HepG2 (cell line): ENCODE results near the gene ZDHHC16. TPM values are rescaled to one million over a fixed set of nuclear protein-coding genes. Genes with fewer than 3 reads are reported as not detected.

Experiments used
- BRCA1 ChIP-seq: sonication (generic); formaldehyde crosslinking; IDR thresholded peaks from 2 replicates; pipeline ENCODE4 v1.4.0; 2020; ENCODE audit warnings: missing genetic modification reagents
- DR1 ChIP-seq: sonication (generic); formaldehyde crosslinking; IDR thresholded peaks from 2 replicates; pipeline ENCODE4 v1.8.0; 2021; ENCODE audit warnings: mild to moderate bottlenecking, missing genetic modification reagents, inconsistent platforms
- FOXJ3 ChIP-seq: sonication (generic); formaldehyde crosslinking; IDR thresholded peaks from 2 replicates; pipeline ENCODE4 v1.4.0; 2020; ENCODE audit warnings: missing genetic modification reagents, mild to moderate bottlenecking, borderline replicate concordance
- MAFK ChIP-seq, 2 experiments: IDR thresholded peaks in 1 of 2; conservative IDR thresholded peaks in 1 of 2; 2 replicates each; pipeline ENCODE4 v1.6.1; 2011; ENCODE audit warnings: improper control_type of control experiment in 2 of 2, low read length in 2 of 2
- MBNL3 ChIP-seq: fragments of 250-450 bp; sonication (Bioruptor Pico); conservative IDR thresholded peaks from 2 replicates; pipeline ENCODE4 v1.8.0; 2022; ENCODE audit warnings: mild to moderate bottlenecking, inconsistent platforms
- MEIS2 ChIP-seq: sonication (generic); formaldehyde crosslinking; IDR thresholded peaks from 2 replicates; pipeline ENCODE4 v1.9.0; 2021; ENCODE audit warnings: mild to moderate bottlenecking, missing genetic modification reagents
- MIER3 ChIP-seq: IDR thresholded peaks from 2 replicates; pipeline ENCODE4 v1.6.1; 2016; ENCODE audit warnings: missing compliant biosample characterization, borderline replicate concordance
- MYC ChIP-seq: sonication (generic); formaldehyde crosslinking; IDR thresholded peaks from 2 replicates; pipeline ENCODE4 v1.9.0; 2021; ENCODE audit warnings: missing genetic modification reagents, borderline replicate concordance
- SSRP1 ChIP-seq: IDR thresholded peaks from 2 replicates; pipeline ENCODE4 v1.6.1; 2016; ENCODE audit warnings: control low read depth
- ZBTB38 ChIP-seq: sonication (generic); formaldehyde crosslinking; IDR thresholded peaks from 2 replicates; pipeline ENCODE4 v1.5.1; 2020; ENCODE audit warnings: mild to moderate bottlenecking, missing genetic modification reagents
- ZFP1 ChIP-seq: IDR thresholded peaks from 2 replicates; pipeline ENCODE4 v1.6.1; 2016
- ZNF431 ChIP-seq: sonication (generic); formaldehyde crosslinking; IDR thresholded peaks from 2 replicates; pipeline ENCODE4 v1.9.0; 2022; ENCODE audit warnings: missing genetic modification reagents, low read depth, mild to moderate bottlenecking, borderline replicate concordance
- ZNF451 ChIP-seq: sonication (generic); formaldehyde crosslinking; IDR thresholded peaks from 2 replicates; pipeline ENCODE4 v1.5.0; 2020; ENCODE audit warnings: mild to moderate bottlenecking, missing genetic modification reagents
- ZNF646 ChIP-seq: sonication (generic); formaldehyde crosslinking; IDR thresholded peaks from 2 replicates; pipeline ENCODE4 v1.9.0; 2021; ENCODE audit warnings: mild to moderate bottlenecking, missing genetic modification reagents
- ZNF672 ChIP-seq: sonication (generic); formaldehyde crosslinking; IDR thresholded peaks from 2 replicates; pipeline ENCODE4 v1.8.1; 2022; ENCODE audit warnings: missing genetic modification reagents
- ZSCAN20 ChIP-seq: sonication (generic); formaldehyde crosslinking; IDR thresholded peaks from 2 replicates; pipeline ENCODE4 v1.4.0; 2020; ENCODE audit warnings: missing genetic modification reagents, mild to moderate bottlenecking, borderline replicate concordance
- polyA plus RNA-seq, 8 experiments: library from polyadenylated mRNA; depleted of rRNA in 3 of 8; stranded (reverse) in 7 of 8; unstranded in 1 of 8; fragments of >200 nt; fragmentation: Illumina TruSeq in 4 of 8; extraction: Trizol in 4 of 8; gene quantifications; 2 replicates each; pipeline versions ENCODE4 v1.2.1 to v1.2.3, GENCODE V29; 2011 to 2016; ENCODE audit warnings: low read depth in 4 of 8, missing spikeins in 1 of 8, mixed read lengths in 1 of 8; ENCODE audit not compliant: insufficient read depth in 1 of 8
- total RNA-seq, 5 experiments: library from RNA; depleted of rRNA; stranded (reverse); fragments of >200 nt; fragmentation: Illumina TruSeq; extraction: Trizol; gene quantifications; 2 replicates each; pipeline ENCODE4 v1.2.3, GENCODE V29; 2016; ENCODE audit warnings: low read depth in 1 of 5
- TF ChIP-seq, protein P1 (sequence below): sonication (generic); formaldehyde crosslinking; IDR thresholded peaks from 2 replicates; pipeline ENCODE4 v1.4.0; 2020; ENCODE audit warnings: missing genetic modification reagents
- TF ChIP-seq, protein P2 (sequence below): IDR thresholded peaks from 2 replicates; pipeline ENCODE4 v1.6.1; 2016; ENCODE audit warnings: control low read depth

The ZDHHC16 gene
- total and polyA plus RNA-seq, 2 of the 13 experiments (the other 11 are each of a cell fraction or from before 2014, with no cell fraction given): 40.8 to 41.8 TPM

DNA sequence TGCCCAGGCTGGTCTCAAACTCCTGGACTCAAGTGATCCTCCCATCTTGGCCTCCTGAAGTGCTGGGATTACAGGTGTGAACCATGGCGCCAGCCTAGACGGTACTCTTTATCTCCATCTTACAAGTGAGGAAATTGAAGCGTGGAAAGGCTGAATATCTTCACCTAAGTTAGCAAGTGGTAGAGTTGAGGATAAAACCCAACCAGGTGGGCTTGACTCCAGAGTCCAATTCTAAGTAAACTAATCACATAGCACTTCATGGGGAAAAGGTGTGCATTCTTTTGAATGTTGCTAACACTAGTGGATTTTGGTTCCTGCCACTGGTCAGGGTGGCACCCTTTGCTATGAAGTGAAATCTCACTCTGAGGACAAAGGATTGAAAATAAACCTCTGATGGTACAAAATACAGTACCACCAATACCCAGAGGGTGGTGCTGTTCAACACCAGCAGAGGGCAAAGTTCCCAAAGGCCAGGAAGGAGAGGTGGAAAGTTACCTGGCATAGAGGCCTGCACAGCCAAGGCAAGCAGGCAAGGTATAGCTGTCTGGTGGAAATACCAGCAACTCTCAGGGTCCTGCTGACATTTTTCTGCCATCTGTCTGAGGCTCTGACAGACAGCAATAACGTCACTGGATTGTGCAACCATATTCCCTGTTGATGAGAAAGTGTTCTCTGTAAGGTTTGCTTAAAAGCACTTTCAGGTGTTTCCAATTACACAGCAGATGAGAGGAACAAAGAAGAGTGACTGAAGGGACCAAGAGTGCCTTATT lies 17.6 kb downstream of the ZDHHC16 start (continued):
- TF ChIP-seq DR1 (CRISPR knock-in tag) (no peak), ZSCAN20 (CRISPR knock-in tag) (no peak), ZNF672 (CRISPR knock-in tag) (no peak), BRCA1 (no peak), ZNF451 (CRISPR knock-in tag) (no peak), ZFP1 (CRISPR knock-in tag) (0 out of 2 replicates have a peak, but pooled peaks have one; percentile 35), FOXJ3 (CRISPR knock-in tag) (no peak), ZBTB38 (CRISPR knock-in tag) (no peak), MAFK (conservative IDR thresholded peaks at IDR 0.05 in 1 of 2, IDR thresholded peaks at IDR 0.05 in 1 of 2; ENCODE audit: low read length in 2 of 2) (no peak), MIER3 (CRISPR knock-in tag) (no peak), SSRP1 (CRISPR knock-in tag) (peak; percentile 68; the same call in 1 of the 2 replicates), ZNF646 (CRISPR knock-in tag) (no peak), MYC (CRISPR knock-in tag) (no peak), MEIS2 (CRISPR knock-in tag) (no peak), ZNF431 (no peak), MBNL3 (CRISPR knock-in tag) (no peak)
- TF ChIP-seq, protein P1, sequence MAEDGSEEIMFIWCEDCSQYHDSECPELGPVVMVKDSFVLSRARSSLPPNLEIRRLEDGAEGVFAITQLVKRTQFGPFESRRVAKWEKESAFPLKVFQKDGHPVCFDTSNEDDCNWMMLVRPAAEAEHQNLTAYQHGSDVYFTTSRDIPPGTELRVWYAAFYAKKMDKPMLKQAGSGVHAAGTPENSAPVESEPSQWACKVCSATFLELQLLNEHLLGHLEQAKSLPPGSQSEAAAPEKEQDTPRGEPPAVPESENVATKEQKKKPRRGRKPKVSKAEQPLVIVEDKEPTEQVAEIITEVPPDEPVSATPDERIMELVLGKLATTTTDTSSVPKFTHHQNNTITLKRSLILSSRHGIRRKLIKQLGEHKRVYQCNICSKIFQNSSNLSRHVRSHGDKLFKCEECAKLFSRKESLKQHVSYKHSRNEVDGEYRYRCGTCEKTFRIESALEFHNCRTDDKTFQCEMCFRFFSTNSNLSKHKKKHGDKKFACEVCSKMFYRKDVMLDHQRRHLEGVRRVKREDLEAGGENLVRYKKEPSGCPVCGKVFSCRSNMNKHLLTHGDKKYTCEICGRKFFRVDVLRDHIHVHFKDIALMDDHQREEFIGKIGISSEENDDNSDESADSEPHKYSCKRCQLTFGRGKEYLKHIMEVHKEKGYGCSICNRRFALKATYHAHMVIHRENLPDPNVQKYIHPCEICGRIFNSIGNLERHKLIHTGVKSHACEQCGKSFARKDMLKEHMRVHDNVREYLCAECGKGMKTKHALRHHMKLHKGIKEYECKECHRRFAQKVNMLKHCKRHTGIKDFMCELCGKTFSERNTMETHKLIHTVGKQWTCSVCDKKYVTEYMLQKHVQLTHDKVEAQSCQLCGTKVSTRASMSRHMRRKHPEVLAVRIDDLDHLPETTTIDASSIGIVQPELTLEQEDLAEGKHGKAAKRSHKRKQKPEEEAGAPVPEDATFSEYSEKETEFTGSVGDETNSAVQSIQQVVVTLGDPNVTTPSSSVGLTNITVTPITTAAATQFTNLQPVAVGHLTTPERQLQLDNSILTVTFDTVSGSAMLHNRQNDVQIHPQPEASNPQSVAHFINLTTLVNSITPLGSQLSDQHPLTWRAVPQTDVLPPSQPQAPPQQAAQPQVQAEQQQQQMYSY (CRISPR knock-in tag): no peak
- TF ChIP-seq, protein P2, sequence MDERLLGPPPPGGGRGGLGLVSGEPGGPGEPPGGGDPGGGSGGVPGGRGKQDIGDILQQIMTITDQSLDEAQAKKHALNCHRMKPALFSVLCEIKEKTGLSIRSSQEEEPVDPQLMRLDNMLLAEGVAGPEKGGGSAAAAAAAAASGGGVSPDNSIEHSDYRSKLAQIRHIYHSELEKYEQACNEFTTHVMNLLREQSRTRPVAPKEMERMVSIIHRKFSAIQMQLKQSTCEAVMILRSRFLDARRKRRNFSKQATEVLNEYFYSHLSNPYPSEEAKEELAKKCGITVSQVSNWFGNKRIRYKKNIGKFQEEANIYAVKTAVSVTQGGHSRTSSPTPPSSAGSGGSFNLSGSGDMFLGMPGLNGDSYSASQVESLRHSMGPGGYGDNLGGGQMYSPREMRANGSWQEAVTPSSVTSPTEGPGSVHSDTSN: peak; percentile 57; the same call in 1 of the 2 replicates
